ENCODE measurements around the gene KCNH3. TPM values are rescaled to one million over a fixed set of nuclear protein-coding genes. Genes with fewer than 3 reads are reported as not detected.

The KCNH3 gene
- total RNA-seq, 2 experiments from 2014 or later: 8.0 to 9.1 TPM

DNA sequence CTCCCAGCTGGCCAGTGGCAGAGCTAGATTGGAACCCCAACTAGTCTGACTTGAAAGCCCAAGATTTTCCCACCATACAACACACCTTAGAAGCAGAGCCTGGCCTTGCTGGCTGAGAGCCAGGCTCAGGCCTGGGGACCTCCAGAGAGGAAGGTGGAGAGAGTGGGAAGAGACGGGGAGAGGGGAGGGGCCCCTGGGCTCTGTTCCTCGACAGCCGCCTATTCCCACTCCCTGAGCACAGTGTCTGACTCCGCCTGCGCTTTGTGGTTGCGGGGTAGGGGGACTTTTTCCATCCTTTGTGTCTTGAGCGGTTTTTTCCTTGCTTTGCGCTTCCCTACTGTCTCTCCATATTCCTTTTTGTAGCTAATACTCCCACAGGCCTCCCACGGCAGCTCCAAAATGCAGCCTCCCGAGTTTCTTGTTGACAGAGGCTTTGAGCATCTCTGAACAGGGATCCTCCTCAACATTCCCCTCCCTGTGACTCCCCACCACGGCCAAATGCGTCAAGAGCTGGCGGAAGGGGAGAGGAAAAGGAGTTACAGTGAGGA, 4.0 kb upstream of the KCNH3 start:
- Mint-ChIP-seq H3K4me1 (ENCODE audit: low read depth) (peaks cover 6% of the 10 kb centered on the region), H3K36me3 (ENCODE audit: low read depth) (no peaks in the 10 kb centered on the region), H3K4me3 (no peak overlapping the region), H3K27ac (no peak overlapping the region), H3K9me3 (no peaks in the 10 kb centered on the region), H3K27me3 (peaks cover 19% of the 10 kb centered on the region)
- no peak for DNase-seq
- POLR2A ChIA-PET: interaction anchor here (1.0 kb wide), 1 partner anchor 50 kb away, joined by 4 read pairs; no protein-coding TSS in a partner anchor
- no peak for TF ChIP-seq CTCF (IDR thresholded peaks at IDR 0.05)
- CTCF ChIA-PET: interaction anchor here (0.7 to 1.8 kb wide), 5 partner anchors 176 to 238 kb away, joined by 3 to 8 read pairs (median 4); no protein-coding TSS in a partner anchor
- no peak for ATAC-seq
- intact Hi-C loops (cut with micrococcal nuclease): no loop called here

DNA sequence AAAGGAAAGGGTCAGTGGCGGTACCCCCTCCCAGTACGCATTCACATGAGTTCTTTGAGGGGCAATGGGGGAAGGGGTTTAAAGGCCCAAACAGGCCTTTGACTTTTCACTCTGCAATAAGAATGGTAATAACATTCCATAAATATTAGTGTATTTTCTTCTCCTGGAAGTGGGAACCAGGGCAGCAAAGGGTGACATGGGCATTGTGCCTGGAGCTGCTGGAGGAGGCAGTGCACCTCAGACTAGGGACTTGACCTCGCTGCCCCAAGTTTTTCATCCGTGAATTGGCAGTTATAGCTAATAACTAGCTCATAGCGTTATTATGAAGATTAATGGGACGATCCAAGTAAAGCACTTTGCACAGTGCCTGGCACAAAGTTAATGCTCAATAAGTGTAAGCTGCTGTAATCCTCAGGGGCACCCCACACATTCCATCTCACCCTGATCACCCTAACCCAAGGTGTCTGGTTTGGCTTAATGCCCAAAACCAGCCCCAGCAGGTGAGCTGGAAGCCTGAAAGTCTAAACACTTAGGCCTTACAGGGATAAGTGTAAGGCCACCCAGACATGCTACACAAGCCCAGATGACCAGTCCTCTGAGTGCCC, 2.8 kb upstream of the KCNH3 start:
- Mint-ChIP-seq H3K9me3 (no peaks in the 10 kb centered on the region), H3K27me3 (peaks cover 22% of the 10 kb centered on the region), H3K27ac (no peak overlapping the region), H3K4me1 (ENCODE audit: low read depth) (peaks cover 9% of the 10 kb centered on the region), H3K36me3 (ENCODE audit: low read depth) (no peaks in the 10 kb centered on the region), H3K4me3 (no peak overlapping the region)
- ChIA-PET CTCF (interaction anchor here (0.8 to 1.8 kb wide), 6 partner anchors 9 to 189 kb away, joined by 3 to 8 read pairs (median 3); partner anchors contain the start of gene DNAJC22), POLR2A (no interaction called here)
- TF ChIP-seq CTCF (IDR thresholded peaks at IDR 0.05): no peak
- intact Hi-C loops (cut with micrococcal nuclease): no loop called here
- ATAC-seq: no peak
- DNase-seq: no peak

GRCh38 chr12:49536526-49537071, 2.2 kb upstream of the KCNH3 start:
- ATAC-seq (no peak), DNase-seq (no peak)
- TF ChIP-seq CTCF (IDR thresholded peaks at IDR 0.05): no peak
- POLR2A ChIA-PET: no interaction called here
- intact Hi-C loops (cut with micrococcal nuclease): no loop called here
- H3K4me3 Mint-ChIP-seq: no peak overlapping the region
- H3K9me3 Mint-ChIP-seq: no peaks in the 10 kb centered on the region
- peaks cover 9% of the 10 kb centered on the region for H3K4me1 Mint-ChIP-seq (ENCODE audit: low read depth)
- no peak overlapping the region for H3K27ac Mint-ChIP-seq
- H3K36me3 Mint-ChIP-seq (ENCODE audit: low read depth): no peaks in the 10 kb centered on the region
- peaks cover 22% of the 10 kb centered on the region for H3K27me3 Mint-ChIP-seq
- CTCF ChIA-PET: interaction anchor here (0.8 to 1.9 kb wide), 9 partner anchors 10 to 194 kb away, joined by 3 to 8 read pairs (median 3); partner anchors contain the start of gene DNAJC22

GRCh38 chr12:49537231-49537751, 1.5 kb upstream of the KCNH3 start:
- no peaks in the 10 kb centered on the region for H3K36me3 Mint-ChIP-seq (ENCODE audit: low read depth)
- no peak overlapping the region for H3K27ac Mint-ChIP-seq
- ATAC-seq: no peak
- H3K9me3 Mint-ChIP-seq: no peaks in the 10 kb centered on the region
- peak overlapping the region; percentile 67 for H3K4me3 Mint-ChIP-seq
- TF ChIP-seq CTCF (IDR thresholded peaks at IDR 0.05): no peak
- peaks cover 9% of the 10 kb centered on the region for H3K4me1 Mint-ChIP-seq (ENCODE audit: low read depth)
- ChIA-PET POLR2A (interaction anchor here (0.9 to 1.8 kb wide), 2 partner anchors 24 to 30 kb away, joined by 4 read pairs; no protein-coding TSS in a partner anchor), CTCF (interaction anchor here (1.1 to 1.9 kb wide), 6 partner anchors 10 to 449 kb away, joined by 3 to 8 read pairs (median 3); no protein-coding TSS in a partner anchor)
- intact Hi-C loops (cut with micrococcal nuclease): no loop called here
- no peak for DNase-seq
- peaks cover 22% of the 10 kb centered on the region for H3K27me3 Mint-ChIP-seq

All from activated CD8-positive, alpha-beta T cell treated with anti-CD3 and anti-CD28 coated beads for 36 hours (primary cell).